ENCODE results near the gene VIPR2.
"Not testable (repeated sequence)": the region's sequence is repeated elsewhere in the genome, so short reads cannot be mapped to it uniquely, and the experiment has no call there.

Gene VIPR2

DNA sequence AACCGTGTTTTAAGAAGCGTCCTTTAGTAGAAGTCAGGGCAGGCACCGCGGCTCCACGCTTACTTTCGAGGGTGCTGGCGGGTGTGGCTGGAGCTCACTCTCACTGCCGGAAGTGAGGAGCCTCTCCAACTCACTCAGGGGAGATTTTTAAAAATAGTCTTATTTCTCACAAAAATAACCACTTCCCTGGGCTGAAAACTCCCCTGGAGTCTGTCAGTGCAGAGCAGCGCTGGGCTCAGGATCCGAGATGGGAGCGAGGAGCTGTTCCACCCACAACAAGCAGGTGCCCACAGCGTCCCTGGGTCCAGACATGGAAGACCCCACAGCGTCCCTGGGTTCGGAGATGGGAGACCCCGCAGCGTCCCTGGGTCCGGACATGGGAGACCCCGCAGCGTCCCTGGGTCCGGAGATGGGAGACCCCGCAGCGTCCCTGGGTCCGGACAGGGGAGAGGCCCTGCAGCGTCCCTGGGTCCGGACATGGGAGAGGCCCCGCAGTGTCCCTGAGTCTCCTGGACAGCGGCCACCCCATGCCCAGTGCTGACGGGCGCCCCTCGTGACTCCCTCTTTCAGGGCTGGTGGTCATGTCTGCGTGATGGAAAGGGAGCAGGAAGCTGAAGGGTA lies 51.2 kb downstream of the VIPR2 start:
- peaks cover under 1% of the 10 kb centered on the region for H3K4me1 ChIP-seq (ENCODE audit: control insufficient read depth, insufficient read depth, low read length)
- no peaks in the 10 kb centered on the region for H3K9me3 ChIP-seq (ENCODE audit: control insufficient read depth, low read length)
- peaks cover 3% of the 10 kb centered on the region for H3K27me3 ChIP-seq (replicated peaks; ENCODE audit: control insufficient read depth, insufficient read depth, low read length)
- H3K4me3 ChIP-seq (ENCODE audit: low read length): no peak overlapping the region
- no peaks in the 10 kb centered on the region for H3K36me3 ChIP-seq (ENCODE audit: control insufficient read depth, insufficient read depth, low read length, severe bottlenecking)
- no peak for DNase-seq (ENCODE audit: low read depth)
- H3K9ac ChIP-seq (ENCODE audit: low read length): no peak overlapping the region

DNA sequence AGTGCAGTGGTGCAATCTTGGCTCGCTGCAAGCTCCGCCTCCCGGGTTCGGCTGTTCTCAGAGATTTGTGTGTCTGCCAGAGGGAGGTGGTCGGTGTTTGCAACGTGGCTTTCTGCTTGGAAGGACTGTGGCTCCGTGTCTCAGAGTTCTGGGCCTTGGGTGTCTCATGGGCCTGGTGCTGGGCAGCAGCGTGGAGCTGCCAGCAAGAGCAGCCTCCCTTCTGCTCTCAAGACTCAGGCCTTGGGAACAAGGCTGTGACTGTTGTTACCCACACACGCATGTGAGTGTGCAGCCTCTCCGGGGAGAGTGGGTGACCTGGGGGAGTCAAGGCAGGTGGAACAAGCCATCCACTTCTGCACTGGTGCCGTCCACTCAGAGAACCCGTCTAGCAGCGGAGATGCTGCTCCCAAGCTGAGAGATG lies 52.0 kb downstream of the VIPR2 start:
- no peaks in the 10 kb centered on the region for H3K9me3 ChIP-seq (ENCODE audit: control insufficient read depth, low read length)
- H3K36me3 ChIP-seq (ENCODE audit: control insufficient read depth, insufficient read depth, low read length, severe bottlenecking): no peaks in the 10 kb centered on the region
- DNase-seq (ENCODE audit: low read depth): no peak
- H3K9ac ChIP-seq (ENCODE audit: low read length): no peak overlapping the region
- H3K4me1 ChIP-seq (ENCODE audit: control insufficient read depth, insufficient read depth, low read length): no peaks in the 10 kb centered on the region
- H3K4me3 ChIP-seq (ENCODE audit: low read length): no peak overlapping the region
- H3K27me3 ChIP-seq (replicated peaks; ENCODE audit: control insufficient read depth, insufficient read depth, low read length): peaks cover 7% of the 10 kb centered on the region

DNA sequence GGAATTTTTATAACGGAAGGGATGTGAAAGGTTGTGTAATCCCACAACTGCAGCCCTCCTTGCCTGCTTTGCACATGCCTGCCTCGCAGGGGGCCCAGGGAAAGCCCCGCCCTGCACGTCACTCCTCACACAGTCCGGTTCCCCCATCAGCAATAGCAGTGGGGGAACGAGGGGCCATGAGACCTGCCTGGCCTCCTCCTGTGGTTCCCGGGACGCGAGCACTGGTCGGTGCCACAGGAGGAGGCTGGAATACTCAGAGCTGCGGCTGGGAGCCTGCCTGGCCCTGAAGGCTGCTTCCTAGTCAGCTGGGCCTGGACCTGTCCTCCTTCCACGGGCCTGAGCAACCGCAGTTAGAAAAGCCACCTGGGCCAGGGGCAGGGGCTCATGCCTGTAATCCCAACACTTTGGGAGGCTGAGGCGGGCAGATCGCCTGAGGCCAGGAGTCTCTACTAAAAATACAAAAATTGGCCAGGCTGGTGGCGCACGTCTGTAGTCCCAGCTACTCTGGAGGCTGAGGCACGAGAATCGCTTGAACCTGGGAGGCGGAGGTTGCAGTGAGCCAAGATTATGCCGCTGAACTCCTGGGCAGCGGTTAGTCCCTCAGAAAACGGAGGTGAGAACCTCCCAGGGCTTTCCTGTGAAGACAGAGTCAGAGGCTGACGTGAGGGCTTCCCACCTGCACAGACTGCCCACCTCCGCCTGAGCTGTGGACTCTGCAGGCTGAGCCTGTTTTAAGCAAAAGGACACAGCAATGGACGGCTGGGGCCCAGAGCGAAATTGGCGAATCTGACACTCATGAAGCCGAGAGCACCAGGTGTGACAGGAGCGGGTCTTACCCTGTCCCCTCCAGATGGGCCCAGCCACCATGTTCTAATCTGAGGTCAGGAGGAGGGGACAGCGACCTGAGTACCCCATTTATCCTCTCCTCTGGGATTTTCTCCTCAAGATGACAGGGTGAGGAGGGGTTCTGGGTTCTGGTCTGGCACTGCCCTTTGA lies 52.9 kb downstream of the VIPR2 start:
- H3K9me3 ChIP-seq (ENCODE audit: control insufficient read depth, low read length): no peaks in the 10 kb centered on the region
- no peaks in the 10 kb centered on the region for H3K4me1 ChIP-seq (ENCODE audit: control insufficient read depth, insufficient read depth, low read length)
- no peak overlapping the region for H3K4me3 ChIP-seq (ENCODE audit: low read length)
- H3K36me3 ChIP-seq (ENCODE audit: control insufficient read depth, insufficient read depth, low read length, severe bottlenecking): no peaks in the 10 kb centered on the region
- H3K27me3 ChIP-seq (replicated peaks; ENCODE audit: control insufficient read depth, insufficient read depth, low read length): peaks cover 7% of the 10 kb centered on the region
- no peak for DNase-seq (ENCODE audit: low read depth)
- no peak overlapping the region for H3K9ac ChIP-seq (ENCODE audit: low read length)

DNA sequence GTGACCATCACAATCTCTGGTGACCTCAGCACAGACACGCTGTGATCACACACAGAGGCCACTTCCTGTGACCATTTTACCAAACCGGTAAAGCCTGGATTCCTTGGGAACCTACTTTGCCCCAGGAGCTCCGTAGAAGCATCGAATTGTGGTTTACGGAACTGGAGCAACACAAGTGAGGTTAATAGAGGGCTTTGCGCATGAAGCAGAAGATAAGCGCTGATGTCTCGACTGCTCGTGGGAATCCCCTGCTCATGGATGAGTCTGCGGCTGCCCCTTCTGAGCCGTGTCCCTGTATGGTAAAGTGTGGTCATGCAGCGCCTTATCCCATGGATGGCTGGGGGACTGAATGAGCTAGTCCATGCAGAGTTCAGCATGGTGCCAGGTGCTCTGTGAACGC lies 53.6 kb downstream of the VIPR2 start:
- Histone ChIP-seq H3K36me3 (ENCODE audit: control insufficient read depth, insufficient read depth, low read length, severe bottlenecking) (no peaks in the 10 kb centered on the region), H3K9me3 (ENCODE audit: control insufficient read depth, low read length) (no peaks in the 10 kb centered on the region), H3K4me3 (ENCODE audit: low read length) (no peak overlapping the region), H3K27me3 (replicated peaks; ENCODE audit: control insufficient read depth, insufficient read depth, low read length) (peaks cover 7% of the 10 kb centered on the region), H3K4me1 (ENCODE audit: control insufficient read depth, insufficient read depth, low read length) (no peaks in the 10 kb centered on the region), H3K9ac (ENCODE audit: low read length) (no peak overlapping the region)
- DNase-seq (ENCODE audit: low read depth): no peak

DNA sequence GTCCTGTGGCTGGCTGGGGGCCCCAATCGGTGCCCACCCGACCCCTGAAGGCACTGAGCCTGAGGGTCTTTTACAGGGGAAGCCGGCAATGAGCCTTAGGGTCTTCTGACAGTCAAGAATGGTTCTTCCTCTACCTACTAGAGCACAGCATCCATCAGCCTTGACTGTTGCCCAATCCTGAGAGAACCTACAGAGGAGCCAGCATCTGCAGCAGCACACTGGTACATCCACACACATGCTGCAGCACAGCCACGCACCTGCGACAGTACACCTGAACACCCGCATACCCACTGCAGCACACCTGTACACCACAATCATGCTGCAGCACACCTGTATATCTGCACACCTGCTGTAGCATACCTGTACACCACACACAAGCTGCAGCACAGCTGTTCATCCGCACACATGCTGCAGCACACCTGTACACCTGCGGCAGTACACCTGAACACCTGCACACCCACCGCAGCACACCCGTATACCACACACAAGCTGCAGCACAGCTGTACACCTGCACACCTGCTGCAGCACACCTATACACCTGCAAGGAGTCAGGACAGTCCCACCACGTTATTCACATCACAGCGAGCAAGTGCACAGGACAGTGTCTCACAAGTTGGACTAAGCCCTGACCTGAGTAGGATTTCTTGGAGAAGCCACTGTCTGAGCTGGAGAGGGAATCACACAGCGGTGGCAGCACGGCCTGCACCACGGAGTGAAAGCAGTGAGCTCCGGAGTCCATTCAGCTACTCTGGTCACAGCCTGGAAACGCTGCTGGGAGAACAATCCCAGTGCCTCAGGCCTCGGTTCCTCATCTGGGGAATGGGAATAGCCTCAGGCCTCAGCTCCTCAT lies 56.4 kb downstream of the VIPR2 start:
- H3K4me3 ChIP-seq (ENCODE audit: low read length): no peak overlapping the region
- no peak overlapping the region for H3K9ac ChIP-seq (ENCODE audit: low read length)
- peaks cover 4% of the 10 kb centered on the region for H3K27me3 ChIP-seq (replicated peaks; ENCODE audit: control insufficient read depth, insufficient read depth, low read length)
- DNase-seq (ENCODE audit: low read depth): no peak
- no peaks in the 10 kb centered on the region for H3K9me3 ChIP-seq (ENCODE audit: control insufficient read depth, low read length)
- no peaks in the 10 kb centered on the region for H3K36me3 ChIP-seq (ENCODE audit: control insufficient read depth, insufficient read depth, low read length, severe bottlenecking)
- H3K4me1 ChIP-seq (ENCODE audit: control insufficient read depth, insufficient read depth, low read length): no peaks in the 10 kb centered on the region

DNA sequence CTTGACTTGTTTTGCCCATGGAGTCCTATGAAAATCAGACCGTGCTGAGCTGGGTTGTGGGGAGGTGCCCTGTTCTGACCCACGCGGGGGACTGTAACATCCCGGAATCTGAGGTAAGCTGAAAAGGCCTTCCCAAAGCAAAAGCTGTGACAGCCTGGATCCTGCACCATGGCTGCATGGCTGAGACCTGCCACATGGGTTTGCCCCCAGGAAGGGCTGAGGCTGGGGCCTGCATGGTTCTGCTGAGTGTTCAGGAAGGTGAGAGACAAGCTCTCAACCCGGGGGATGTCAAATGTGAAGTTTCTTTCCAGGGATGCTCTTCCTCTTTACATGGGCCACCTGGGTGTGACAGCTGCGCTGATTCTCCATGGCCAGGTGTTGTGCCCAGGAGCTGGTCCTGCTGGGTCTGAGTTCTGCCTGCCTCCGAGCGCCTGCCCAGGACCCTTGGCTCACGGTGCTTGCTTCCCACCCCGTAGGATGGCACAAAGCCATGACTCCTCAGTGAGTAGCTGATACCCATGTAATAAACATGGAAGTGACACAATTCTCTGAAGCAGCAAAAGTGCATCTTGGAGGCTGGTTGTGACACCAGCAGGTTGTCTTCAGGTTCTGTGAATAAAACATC lies 58.3 kb downstream of the VIPR2 start:
- H3K9me3 ChIP-seq (ENCODE audit: control insufficient read depth, low read length): no peaks in the 10 kb centered on the region
- H3K9ac ChIP-seq (ENCODE audit: low read length): no peak overlapping the region
- DNase-seq (ENCODE audit: low read depth): no peak
- no peak overlapping the region for H3K4me3 ChIP-seq (ENCODE audit: low read length)
- no peaks in the 10 kb centered on the region for H3K4me1 ChIP-seq (ENCODE audit: control insufficient read depth, insufficient read depth, low read length)
- H3K36me3 ChIP-seq (ENCODE audit: control insufficient read depth, insufficient read depth, low read length, severe bottlenecking): no peaks in the 10 kb centered on the region
- peaks cover 4% of the 10 kb centered on the region for H3K27me3 ChIP-seq (replicated peaks; ENCODE audit: control insufficient read depth, insufficient read depth, low read length)

DNA sequence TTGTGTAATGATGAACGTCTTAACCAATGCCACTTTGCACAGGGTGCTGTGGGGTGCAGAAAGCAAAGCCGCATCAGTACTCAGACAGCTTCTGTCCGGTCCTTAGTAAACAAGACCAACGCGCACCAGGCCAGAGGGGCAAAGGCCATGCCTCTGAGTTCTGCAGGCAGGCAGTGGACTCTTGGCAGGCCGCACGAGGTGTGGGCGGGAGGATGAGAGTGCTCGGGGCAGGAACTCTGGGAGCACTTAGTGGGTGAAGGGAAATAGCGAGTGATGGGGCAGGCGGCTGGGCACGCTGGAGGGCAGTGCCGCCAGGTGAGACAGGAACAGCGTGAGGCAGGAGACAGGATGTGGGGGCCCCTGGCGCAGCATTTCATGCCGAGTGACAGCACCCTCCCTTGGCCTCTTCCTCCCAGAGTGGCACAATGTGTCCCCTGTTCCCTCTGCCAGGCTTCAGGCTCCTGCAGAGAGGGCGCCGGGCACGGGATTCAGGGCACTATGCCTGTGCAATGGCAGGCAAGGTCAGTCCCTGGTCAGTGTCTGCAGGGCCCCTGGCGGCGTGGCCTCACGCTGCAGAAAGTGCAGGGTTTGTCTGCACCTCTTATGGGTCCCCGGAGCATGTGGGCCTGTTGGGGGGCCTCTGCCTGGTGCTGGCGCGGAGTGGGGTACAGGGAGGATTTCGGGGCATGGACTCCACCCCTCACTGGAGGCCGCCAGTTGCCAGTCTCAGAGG lies 60.4 kb downstream of the VIPR2 start:
- no peak for DNase-seq (ENCODE audit: low read depth)
- no peak overlapping the region for H3K4me3 ChIP-seq (ENCODE audit: low read length)

DNA sequence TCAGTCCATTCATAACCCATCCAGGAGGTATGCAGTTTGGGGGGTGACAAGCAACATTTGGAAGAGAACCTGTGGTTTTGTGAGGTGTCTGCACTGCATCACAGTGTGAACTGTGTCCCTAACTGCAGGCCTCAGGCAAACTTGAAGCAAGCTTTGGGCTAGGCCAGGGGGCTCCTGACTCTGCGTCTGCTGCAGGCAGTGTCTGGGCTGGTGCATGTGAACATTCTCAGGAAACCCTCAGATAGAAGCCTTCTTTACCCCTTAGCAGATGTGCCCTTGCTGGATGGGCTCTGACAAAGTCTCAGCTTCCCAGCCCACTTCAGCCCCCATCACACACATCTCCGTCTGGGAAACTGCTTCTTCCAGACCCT lies 61.0 kb downstream of the VIPR2 start:
- no peaks in the 10 kb centered on the region for H3K4me1 ChIP-seq (ENCODE audit: control insufficient read depth, insufficient read depth, low read length)
- DNase-seq (ENCODE audit: low read depth): no peak

More for the DNA sequence above, 60.4 kb downstream of the VIPR2 start:
- Histone ChIP-seq H3K36me3 (ENCODE audit: control insufficient read depth, insufficient read depth, low read length, severe bottlenecking) (no peaks in the 10 kb centered on the region), H3K27me3 (replicated peaks; ENCODE audit: control insufficient read depth, insufficient read depth, low read length) (peaks cover 4% of the 10 kb centered on the region), H3K4me1 (ENCODE audit: control insufficient read depth, insufficient read depth, low read length) (no peaks in the 10 kb centered on the region), H3K9ac (ENCODE audit: low read length) (no peak overlapping the region), H3K9me3 (ENCODE audit: control insufficient read depth, low read length) (no peaks in the 10 kb centered on the region)

DNA sequence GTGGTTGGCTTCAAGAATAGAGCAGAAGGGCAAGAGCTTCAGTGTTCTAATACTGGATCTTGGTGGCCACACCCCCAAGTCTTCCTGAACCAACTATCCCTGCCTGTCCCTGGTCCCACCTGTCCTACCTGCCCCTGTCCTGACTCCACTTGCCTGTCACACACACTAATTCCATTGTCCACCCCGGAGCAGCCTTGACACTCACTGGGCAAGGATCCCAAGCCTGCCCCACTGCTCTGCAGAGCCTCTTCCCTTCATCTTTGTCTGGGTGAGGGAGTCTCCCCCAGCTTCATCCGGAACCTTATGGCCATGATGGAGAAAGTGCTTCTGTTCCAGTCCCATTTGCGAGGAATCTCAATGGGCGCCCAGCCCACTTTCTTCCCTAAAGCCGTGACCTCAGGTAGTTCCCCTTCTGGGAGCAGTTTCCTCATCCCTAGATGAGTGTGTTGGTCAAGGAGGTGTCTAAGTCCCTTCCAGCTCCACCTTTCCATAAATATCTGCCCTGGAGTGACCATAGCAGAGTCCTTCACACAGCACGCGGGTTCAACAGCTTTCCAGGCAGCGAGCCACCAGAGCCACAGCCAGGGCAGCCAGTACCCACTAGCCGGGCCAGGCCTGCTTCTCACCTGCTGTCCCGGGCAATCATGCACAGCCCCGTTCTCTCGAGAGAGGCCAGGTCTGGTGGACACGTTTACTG lies 61.5 kb downstream of the VIPR2 start:
- H3K4me3 ChIP-seq (ENCODE audit: low read length): no peak overlapping the region
- no peaks in the 10 kb centered on the region for H3K9me3 ChIP-seq (ENCODE audit: control insufficient read depth, low read length)
- DNase-seq (ENCODE audit: low read depth): no peak

More for the DNA sequence above, 61.0 kb downstream of the VIPR2 start:
- Histone ChIP-seq H3K9me3 (ENCODE audit: control insufficient read depth, low read length) (no peaks in the 10 kb centered on the region), H3K27me3 (replicated peaks; ENCODE audit: control insufficient read depth, insufficient read depth, low read length) (peaks cover 4% of the 10 kb centered on the region), H3K4me3 (ENCODE audit: low read length) (no peak overlapping the region), H3K9ac (ENCODE audit: low read length) (no peak overlapping the region), H3K36me3 (ENCODE audit: control insufficient read depth, insufficient read depth, low read length, severe bottlenecking) (no peaks in the 10 kb centered on the region)

DNA sequence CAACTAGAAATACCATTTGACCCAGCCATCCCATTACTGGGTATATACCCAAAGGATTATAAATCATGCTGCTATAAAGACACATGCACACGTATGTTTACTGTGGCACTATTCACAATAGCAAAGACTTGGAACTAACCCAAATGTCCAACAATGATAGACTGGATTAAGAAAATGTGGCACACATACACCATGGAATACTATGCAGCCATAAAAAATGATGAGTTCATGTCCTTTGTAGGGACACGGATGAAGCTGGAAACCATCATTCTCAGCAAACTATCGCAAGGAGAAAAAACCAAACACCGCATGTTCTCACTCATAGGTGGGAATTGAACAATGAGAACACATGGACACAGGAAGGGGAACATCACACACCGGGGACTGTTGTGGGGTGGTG lies 62.6 kb downstream of the VIPR2 start:
- H3K9me3 ChIP-seq (ENCODE audit: control insufficient read depth, low read length); H3K9ac ChIP-seq (ENCODE audit: low read length); DNase-seq (ENCODE audit: low read depth): not testable (repeated sequence)

More for the DNA sequence above, 61.5 kb downstream of the VIPR2 start:
- no peaks in the 10 kb centered on the region for H3K36me3 ChIP-seq (ENCODE audit: control insufficient read depth, insufficient read depth, low read length, severe bottlenecking)
- H3K9ac ChIP-seq (ENCODE audit: low read length): no peak overlapping the region
- H3K4me1 ChIP-seq (ENCODE audit: control insufficient read depth, insufficient read depth, low read length): no peaks in the 10 kb centered on the region
- H3K27me3 ChIP-seq (replicated peaks; ENCODE audit: control insufficient read depth, insufficient read depth, low read length): peaks cover 3% of the 10 kb centered on the region

More for the DNA sequence above, 62.6 kb downstream of the VIPR2 start:
- not testable (repeated sequence) for H3K27me3 ChIP-seq (replicated peaks; ENCODE audit: control insufficient read depth, insufficient read depth, low read length); H3K4me3 ChIP-seq (ENCODE audit: low read length); H3K4me1 ChIP-seq (ENCODE audit: control insufficient read depth, insufficient read depth, low read length); H3K36me3 ChIP-seq (ENCODE audit: control insufficient read depth, insufficient read depth, low read length, severe bottlenecking)

All from adipocyte (in vitro differentiated cells).